Measurements from ENCODE around the gene MUC4. TPM values are rescaled to one million over a fixed set of nuclear protein-coding genes. Genes with fewer than 3 reads are reported as not detected.

The MUC4 gene
- total RNA-seq, 1 donor from 2014 or later: not detected

- H3K4me1 ChIP-seq: no peaks in the 10 kb centered on the region
- H3K9ac ChIP-seq: no peak overlapping the region
- Mint-ChIP-seq H3K27ac (no peak overlapping the region), H3K36me3 (no peaks in the 10 kb centered on the region), H3K9me3 (no peaks in the 10 kb centered on the region), H3K4me1 (no peaks in the 10 kb centered on the region), H3K4me3 (no peak overlapping the region), H3K27me3 (ENCODE audit: insufficient read depth, low read depth) (peaks cover 2% of the 10 kb centered on the region)
- DNase-seq (ENCODE audit: low spot score): peak; percentile 1
- TF ChIP-seq EZH2 (IDR thresholded peaks at IDR 0.05) (no peak), CTCF (IDR thresholded peaks at IDR 0.05) (no peak)
- no peak overlapping the region for H3K4me3 ChIP-seq
- no peaks in the 10 kb centered on the region for H3F3A ChIP-seq (ENCODE audit: low read depth)
- no peak overlapping the region for H2AFZ ChIP-seq (replicated peaks)
- no peaks in the 10 kb centered on the region for H3K79me2 ChIP-seq (ENCODE audit: low read depth)
- no peaks in the 10 kb centered on the region for H3K27me3 ChIP-seq
- no peak overlapping the region for H3K27ac ChIP-seq
- H3K36me3 ChIP-seq: no peaks in the 10 kb centered on the region
- no peaks in the 10 kb centered on the region for H4K20me1 ChIP-seq (ENCODE audit: low read depth)
- H3K9me3 ChIP-seq (ENCODE audit: low read depth): no peaks in the 10 kb centered on the region
- no peak overlapping the region for H3K4me2 ChIP-seq
Measured at GRCh38 chr3:195829897-195830254, 18.1 kb upstream of the MUC4 start.

- H3K27me3 Mint-ChIP-seq (ENCODE audit: insufficient read depth, low read depth): peaks cover 2% of the 10 kb centered on the region
- Histone ChIP-seq H3K27ac (no peak overlapping the region), H3K79me2 (ENCODE audit: low read depth) (no peaks in the 10 kb centered on the region), H3K36me3 (no peaks in the 10 kb centered on the region), H2AFZ (replicated peaks) (no peak overlapping the region), H3K4me1 (no peaks in the 10 kb centered on the region), H3K4me3 (no peak overlapping the region), H3K9me3 (ENCODE audit: low read depth) (no peaks in the 10 kb centered on the region), H4K20me1 (ENCODE audit: low read depth) (no peaks in the 10 kb centered on the region), H3K4me2 (no peak overlapping the region), H3F3A (ENCODE audit: low read depth) (no peaks in the 10 kb centered on the region), H3K27me3 (no peaks in the 10 kb centered on the region), H3K9ac (no peak overlapping the region)
- H3K9me3 Mint-ChIP-seq: no peaks in the 10 kb centered on the region
- H3K4me1 Mint-ChIP-seq: peaks cover 1% of the 10 kb centered on the region
- H3K36me3 Mint-ChIP-seq: no peaks in the 10 kb centered on the region
- no peak for TF ChIP-seq CTCF (IDR thresholded peaks at IDR 0.05)
- no peak overlapping the region for H3K27ac Mint-ChIP-seq
- H3K4me3 Mint-ChIP-seq: no peak overlapping the region
- DNase-seq (ENCODE audit: low spot score): no peak
Measured at GRCh38 chr3:195828762-195829161, 17.0 kb upstream of the MUC4 start.

GRCh38 chr3:195825857-195826804, 14.4 kb upstream of the MUC4 start:
- H3F3A ChIP-seq (ENCODE audit: low read depth): no peaks in the 10 kb centered on the region
- no peak overlapping the region for H3K4me3 Mint-ChIP-seq
- H3K4me1 ChIP-seq: no peaks in the 10 kb centered on the region

More at GRCh38 chr3:195825857-195826804, 14.4 kb upstream of the MUC4 start:
- Histone ChIP-seq H3K79me2 (ENCODE audit: low read depth) (no peaks in the 10 kb centered on the region), H3K9me3 (ENCODE audit: low read depth) (no peaks in the 10 kb centered on the region), H3K4me3 (no peak overlapping the region), H3K27ac (no peak overlapping the region), H3K36me3 (no peaks in the 10 kb centered on the region), H3K27me3 (no peaks in the 10 kb centered on the region), H3K4me2 (no peak overlapping the region), H4K20me1 (ENCODE audit: low read depth) (no peaks in the 10 kb centered on the region), H3K9ac (no peak overlapping the region), H2AFZ (replicated peaks) (no peak overlapping the region)
- H3K4me1 Mint-ChIP-seq: peaks cover 4% of the 10 kb centered on the region
- peaks cover 2% of the 10 kb centered on the region for H3K27me3 Mint-ChIP-seq (ENCODE audit: insufficient read depth, low read depth)
- no peaks in the 10 kb centered on the region for H3K9me3 Mint-ChIP-seq
- no peaks in the 10 kb centered on the region for H3K36me3 Mint-ChIP-seq
- TF ChIP-seq EZH2phosphoT487 (IDR thresholded peaks at IDR 0.05) (no peak), EZH2 (IDR thresholded peaks at IDR 0.05) (no peak), CTCF (IDR thresholded peaks at IDR 0.05) (no peak)
- no peak for DNase-seq (ENCODE audit: low spot score)
- H3K27ac Mint-ChIP-seq: no peak overlapping the region

Data from neural progenitor cell (in vitro differentiated cells).